ENCODE data around the gene COMMD4. TPM values are rescaled to one million over a fixed set of nuclear protein-coding genes. Genes with fewer than 3 reads are reported as not detected.

The COMMD4 gene
- polyA plus RNA-seq, 1 of the 3 experiments (the other 2 are of a cell fraction), result 223 TPM

DNA sequence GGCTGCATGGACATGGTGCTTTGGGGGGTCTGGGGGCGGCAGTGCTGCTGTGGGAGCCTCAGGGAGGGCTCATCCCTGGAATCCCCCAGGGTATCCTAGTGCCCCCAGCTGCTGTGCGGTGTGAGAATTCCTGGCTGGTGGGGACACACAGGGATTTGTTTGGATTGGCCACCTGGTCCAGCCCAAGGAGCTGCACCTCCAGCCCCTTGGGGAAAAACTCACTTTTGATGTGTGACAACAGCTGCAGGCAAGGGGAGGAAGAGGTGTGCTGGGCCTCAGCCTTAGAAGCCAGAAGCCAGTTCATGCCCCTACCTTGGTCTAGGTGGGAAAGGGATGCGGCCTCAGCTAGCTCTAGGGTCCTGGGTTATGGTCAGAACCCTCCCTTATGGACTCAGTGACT lies 8.4 kb upstream of the COMMD4 start:
- H3K4me1 ChIP-seq (ENCODE audit: control insufficient read depth in 1 of 2, insufficient read depth in 2 of 2, low read depth in 1 of 2, low read length in 1 of 2), result no peaks in the 10 kb centered on the region
- TF ChIP-seq MXI1 (IDR thresholded peaks at IDR 0.05; ENCODE audit: low read depth, low read length), result no peak
- TF ChIP-seq MEF2A (IDR thresholded peaks at IDR 0.05; ENCODE audit: borderline replicate concordance, low read depth), result no peak
- no peak for TF ChIP-seq SMC3 (IDR thresholded peaks at IDR 0.05; ENCODE audit: low read depth, low read length)
- no peak for TF ChIP-seq SIN3A (IDR thresholded peaks at IDR 0.05; ENCODE audit: borderline replicate concordance, low read depth, low read length)
- TF ChIP-seq NFIC (IDR thresholded peaks at IDR 0.05; ENCODE audit: borderline replicate concordance), result no peak
- TF ChIP-seq, protein P1, sequence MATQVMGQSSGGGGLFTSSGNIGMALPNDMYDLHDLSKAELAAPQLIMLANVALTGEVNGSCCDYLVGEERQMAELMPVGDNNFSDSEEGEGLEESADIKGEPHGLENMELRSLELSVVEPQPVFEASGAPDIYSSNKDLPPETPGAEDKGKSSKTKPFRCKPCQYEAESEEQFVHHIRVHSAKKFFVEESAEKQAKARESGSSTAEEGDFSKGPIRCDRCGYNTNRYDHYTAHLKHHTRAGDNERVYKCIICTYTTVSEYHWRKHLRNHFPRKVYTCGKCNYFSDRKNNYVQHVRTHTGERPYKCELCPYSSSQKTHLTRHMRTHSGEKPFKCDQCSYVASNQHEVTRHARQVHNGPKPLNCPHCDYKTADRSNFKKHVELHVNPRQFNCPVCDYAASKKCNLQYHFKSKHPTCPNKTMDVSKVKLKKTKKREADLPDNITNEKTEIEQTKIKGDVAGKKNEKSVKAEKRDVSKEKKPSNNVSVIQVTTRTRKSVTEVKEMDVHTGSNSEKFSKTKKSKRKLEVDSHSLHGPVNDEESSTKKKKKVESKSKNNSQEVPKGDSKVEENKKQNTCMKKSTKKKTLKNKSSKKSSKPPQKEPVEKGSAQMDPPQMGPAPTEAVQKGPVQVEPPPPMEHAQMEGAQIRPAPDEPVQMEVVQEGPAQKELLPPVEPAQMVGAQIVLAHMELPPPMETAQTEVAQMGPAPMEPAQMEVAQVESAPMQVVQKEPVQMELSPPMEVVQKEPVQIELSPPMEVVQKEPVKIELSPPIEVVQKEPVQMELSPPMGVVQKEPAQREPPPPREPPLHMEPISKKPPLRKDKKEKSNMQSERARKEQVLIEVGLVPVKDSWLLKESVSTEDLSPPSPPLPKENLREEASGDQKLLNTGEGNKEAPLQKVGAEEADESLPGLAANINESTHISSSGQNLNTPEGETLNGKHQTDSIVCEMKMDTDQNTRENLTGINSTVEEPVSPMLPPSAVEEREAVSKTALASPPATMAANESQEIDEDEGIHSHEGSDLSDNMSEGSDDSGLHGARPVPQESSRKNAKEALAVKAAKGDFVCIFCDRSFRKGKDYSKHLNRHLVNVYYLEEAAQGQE (IDR thresholded peaks at IDR 0.05; ENCODE audit: low read depth, low read length), result no peak
- TF ChIP-seq FOXM1 (IDR thresholded peaks at IDR 0.05; ENCODE audit: low read depth), result no peak
- no peak for DNase-seq
- no peaks in the 10 kb centered on the region; the same call in 1 of the 2 replicates for H3K27me3 ChIP-seq (ENCODE audit: insufficient read depth)
- no peak overlapping the region for H2AFZ ChIP-seq (ENCODE audit: low read depth)
- ChIA-PET POLR2A (no interaction called here), CTCF (no interaction called here)
- H3K4me2 ChIP-seq, result no peak overlapping the region
- no peaks in the 10 kb centered on the region for H3K9me2 ChIP-seq
- H3K9me3 ChIP-seq, result no peaks in the 10 kb centered on the region
- no peak overlapping the region for H3K27ac ChIP-seq (ENCODE audit: low read depth in 2 of 2, low read length in 1 of 2)
- H3K36me3 ChIP-seq (replicated peaks in 1 of 2; ENCODE audit: control insufficient read depth in 1 of 2, insufficient read depth in 2 of 2, low read length in 1 of 2), result no peaks in the 10 kb centered on the region
- no peaks in the 10 kb centered on the region for H3F3A ChIP-seq (replicated peaks; ENCODE audit: insufficient read depth)
- no peaks in the 10 kb centered on the region for H3K79me2 ChIP-seq (ENCODE audit: insufficient read depth)
- 33% methylated on average over 1 of the region's 3 CpGs for WGBS (ENCODE audit: low lambda C conversion rate)
- no peak overlapping the region for H3K4me3 ChIP-seq (ENCODE audit: low read depth in 2 of 2, low read length in 1 of 2)
- no peak overlapping the region for H3K9ac ChIP-seq
- no peaks in the 10 kb centered on the region for H4K20me1 ChIP-seq (ENCODE audit: insufficient read depth)

DNA sequence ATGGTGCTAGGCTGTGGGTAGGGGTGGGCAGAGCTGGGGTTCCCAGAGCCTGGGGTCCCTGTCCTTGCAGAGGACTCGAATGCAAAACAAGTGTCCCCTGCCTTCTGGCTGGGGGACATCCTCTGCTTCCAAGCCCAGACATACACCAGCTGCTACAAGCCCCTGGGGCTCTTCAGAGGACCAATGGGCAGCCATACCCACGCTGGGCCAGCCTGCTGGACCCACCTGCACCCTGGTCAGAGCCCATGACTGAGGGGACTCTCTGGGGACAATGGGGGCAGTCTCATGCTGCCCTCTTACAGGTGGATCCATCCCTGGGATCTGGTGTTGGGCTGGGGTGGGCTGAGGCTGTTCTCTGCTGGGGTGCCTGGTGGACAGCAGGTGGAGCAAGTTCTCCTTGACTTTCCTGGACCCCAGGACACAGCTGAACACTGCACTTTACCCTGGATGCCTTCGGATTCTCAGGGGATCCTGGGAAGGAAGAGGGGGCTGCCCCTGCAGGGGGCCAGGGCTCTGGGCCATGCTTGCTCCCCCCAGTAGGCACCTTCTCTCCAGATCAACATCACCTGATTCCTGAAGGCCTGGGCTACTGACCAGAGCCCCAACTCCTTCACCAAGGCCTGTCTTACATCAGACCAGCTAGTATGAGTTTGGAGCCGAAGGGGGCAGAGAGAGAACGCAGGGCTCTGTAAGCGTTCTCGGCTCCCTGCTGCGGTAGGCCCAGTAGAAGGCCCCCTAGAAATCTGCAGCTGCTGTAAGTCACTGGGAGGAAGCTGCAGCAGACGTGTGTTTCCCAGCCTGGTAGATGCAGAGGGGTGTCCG lies 7.2 kb upstream of the COMMD4 start:
- 92% methylated on average over 5 of the region's 10 CpGs for WGBS (ENCODE audit: low lambda C conversion rate)

More for the DNA sequence above, 7.2 kb upstream of the COMMD4 start:
- H3K9me3 ChIP-seq, result no peaks in the 10 kb centered on the region
- H3K79me2 ChIP-seq (ENCODE audit: insufficient read depth), result no peaks in the 10 kb centered on the region
- no peaks in the 10 kb centered on the region for H4K20me1 ChIP-seq (ENCODE audit: insufficient read depth)
- no peaks in the 10 kb centered on the region for H3K4me1 ChIP-seq (ENCODE audit: control insufficient read depth in 1 of 2, insufficient read depth in 2 of 2, low read depth in 1 of 2, low read length in 1 of 2)
- H3K9me2 ChIP-seq, result no peaks in the 10 kb centered on the region
- H2AFZ ChIP-seq (ENCODE audit: low read depth), result no peak overlapping the region
- H3K9ac ChIP-seq, result no peak overlapping the region
- H3K27me3 ChIP-seq (ENCODE audit: insufficient read depth), result no peaks in the 10 kb centered on the region; the same call in 1 of the 2 replicates
- no peaks in the 10 kb centered on the region for H3K36me3 ChIP-seq (replicated peaks in 1 of 2; ENCODE audit: control insufficient read depth in 1 of 2, insufficient read depth in 2 of 2, low read length in 1 of 2)
- H3K4me2 ChIP-seq, result no peak overlapping the region
- no peaks in the 10 kb centered on the region for H3F3A ChIP-seq (replicated peaks; ENCODE audit: insufficient read depth)
- TF ChIP-seq FOXM1 (IDR thresholded peaks at IDR 0.05; ENCODE audit: low read depth) (no peak), NFIC (IDR thresholded peaks at IDR 0.05; ENCODE audit: borderline replicate concordance) (no peak), GABPA (IDR thresholded peaks at IDR 0.05; ENCODE audit: low read depth) (no peak), FOSL2 (IDR thresholded peaks at IDR 0.05; ENCODE audit: borderline replicate concordance, low read depth) (no peak)
- TF ChIP-seq, protein P2, sequence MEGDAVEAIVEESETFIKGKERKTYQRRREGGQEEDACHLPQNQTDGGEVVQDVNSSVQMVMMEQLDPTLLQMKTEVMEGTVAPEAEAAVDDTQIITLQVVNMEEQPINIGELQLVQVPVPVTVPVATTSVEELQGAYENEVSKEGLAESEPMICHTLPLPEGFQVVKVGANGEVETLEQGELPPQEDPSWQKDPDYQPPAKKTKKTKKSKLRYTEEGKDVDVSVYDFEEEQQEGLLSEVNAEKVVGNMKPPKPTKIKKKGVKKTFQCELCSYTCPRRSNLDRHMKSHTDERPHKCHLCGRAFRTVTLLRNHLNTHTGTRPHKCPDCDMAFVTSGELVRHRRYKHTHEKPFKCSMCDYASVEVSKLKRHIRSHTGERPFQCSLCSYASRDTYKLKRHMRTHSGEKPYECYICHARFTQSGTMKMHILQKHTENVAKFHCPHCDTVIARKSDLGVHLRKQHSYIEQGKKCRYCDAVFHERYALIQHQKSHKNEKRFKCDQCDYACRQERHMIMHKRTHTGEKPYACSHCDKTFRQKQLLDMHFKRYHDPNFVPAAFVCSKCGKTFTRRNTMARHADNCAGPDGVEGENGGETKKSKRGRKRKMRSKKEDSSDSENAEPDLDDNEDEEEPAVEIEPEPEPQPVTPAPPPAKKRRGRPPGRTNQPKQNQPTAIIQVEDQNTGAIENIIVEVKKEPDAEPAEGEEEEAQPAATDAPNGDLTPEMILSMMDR (IDR thresholded peaks at IDR 0.05), result no peak
- no peak for DNase-seq
- POLR2A ChIA-PET, result no interaction called here
- no peak overlapping the region for H3K27ac ChIP-seq (ENCODE audit: low read depth in 2 of 2, low read length in 1 of 2)
- H3K4me3 ChIP-seq (ENCODE audit: low read depth in 2 of 2, low read length in 1 of 2), result no peak overlapping the region
- CTCF ChIA-PET, result no interaction called here

Data from SK-N-SH (cell line).